GM12801 (cell line): Measurements from ENCODE around the gene PSMB1.

Source experiments
- TF ChIP-seq, protein P1 (sequence below): IDR thresholded peaks from one replicate; pipeline ENCODE4 v1.5.1; 2011; ENCODE audit warnings: control low read depth; ENCODE audit not compliant: insufficient read length; ENCODE audit errors: extremely low read depth

Gene PSMB1

DNA sequence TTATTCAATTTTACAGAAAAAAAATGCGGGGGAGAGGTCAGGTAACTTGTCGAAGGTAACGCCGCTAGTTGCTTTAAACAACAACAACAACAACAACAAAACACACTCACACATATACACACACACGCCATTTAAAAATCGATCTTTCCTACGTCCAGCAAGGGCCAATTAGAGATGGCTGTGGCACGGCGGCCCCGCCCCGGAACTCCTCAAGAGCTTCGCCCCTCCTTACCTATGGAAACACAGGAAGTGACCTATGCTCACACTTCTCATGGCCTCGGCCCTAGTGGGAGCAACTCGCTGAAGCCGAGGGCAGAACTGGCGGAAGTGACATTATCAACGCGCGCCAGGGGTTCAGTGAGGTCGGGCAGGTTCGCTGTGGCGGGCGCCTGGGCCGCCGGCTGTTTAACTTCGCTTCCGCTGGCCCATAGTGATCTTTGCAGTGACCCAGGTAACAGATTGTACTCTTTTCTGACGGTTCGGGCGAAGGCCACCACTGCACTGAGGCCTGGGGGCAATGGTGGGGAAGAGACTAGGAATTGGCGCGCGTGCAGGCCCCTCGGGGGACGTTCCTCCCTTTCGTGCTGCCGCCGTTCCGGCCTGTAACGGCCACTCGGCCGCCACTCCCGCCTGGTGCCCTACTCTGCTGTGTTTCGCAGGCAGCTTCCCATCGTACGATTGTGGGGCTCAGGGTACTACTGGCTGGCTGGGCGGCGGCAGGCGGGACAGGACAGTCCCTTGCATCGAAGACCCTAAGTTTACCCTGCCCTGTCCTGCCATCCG, 1.1 kb upstream of the PSMB1 start, which contains the start of gene TBP:
TSS of gene TBP (plus strand) at position 357 of the 783 bp plus-strand sequence. CDS start 2,661 bp downstream, outside the sequence.
- TF ChIP-seq, protein P1, sequence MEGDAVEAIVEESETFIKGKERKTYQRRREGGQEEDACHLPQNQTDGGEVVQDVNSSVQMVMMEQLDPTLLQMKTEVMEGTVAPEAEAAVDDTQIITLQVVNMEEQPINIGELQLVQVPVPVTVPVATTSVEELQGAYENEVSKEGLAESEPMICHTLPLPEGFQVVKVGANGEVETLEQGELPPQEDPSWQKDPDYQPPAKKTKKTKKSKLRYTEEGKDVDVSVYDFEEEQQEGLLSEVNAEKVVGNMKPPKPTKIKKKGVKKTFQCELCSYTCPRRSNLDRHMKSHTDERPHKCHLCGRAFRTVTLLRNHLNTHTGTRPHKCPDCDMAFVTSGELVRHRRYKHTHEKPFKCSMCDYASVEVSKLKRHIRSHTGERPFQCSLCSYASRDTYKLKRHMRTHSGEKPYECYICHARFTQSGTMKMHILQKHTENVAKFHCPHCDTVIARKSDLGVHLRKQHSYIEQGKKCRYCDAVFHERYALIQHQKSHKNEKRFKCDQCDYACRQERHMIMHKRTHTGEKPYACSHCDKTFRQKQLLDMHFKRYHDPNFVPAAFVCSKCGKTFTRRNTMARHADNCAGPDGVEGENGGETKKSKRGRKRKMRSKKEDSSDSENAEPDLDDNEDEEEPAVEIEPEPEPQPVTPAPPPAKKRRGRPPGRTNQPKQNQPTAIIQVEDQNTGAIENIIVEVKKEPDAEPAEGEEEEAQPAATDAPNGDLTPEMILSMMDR, result no peak

GRCh38 chr6:170553534-170554012, 466 bp upstream of the PSMB1 start:
- TF ChIP-seq, protein P1, result no peak

DNA sequence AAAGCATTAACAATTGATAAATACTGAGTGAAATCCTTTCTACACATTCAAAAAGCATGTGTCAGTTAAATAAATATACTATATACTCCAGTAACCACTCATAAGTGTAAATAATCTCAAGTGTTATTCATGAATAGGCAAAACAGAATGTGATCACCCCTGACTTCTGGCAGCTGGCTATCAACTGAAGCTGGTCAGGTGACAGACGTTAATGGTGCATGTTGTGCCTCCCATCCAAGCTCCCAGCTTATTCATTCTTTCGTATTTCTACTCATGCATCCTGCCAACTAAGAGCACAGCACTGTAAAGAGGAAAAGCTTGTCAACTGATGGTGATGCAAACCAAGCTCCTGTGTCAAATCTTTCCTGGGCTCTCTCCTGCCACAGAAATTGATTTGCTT, 7.7 kb downstream of the PSMB1 start:
- TF ChIP-seq, protein P1, result no peak

DNA sequence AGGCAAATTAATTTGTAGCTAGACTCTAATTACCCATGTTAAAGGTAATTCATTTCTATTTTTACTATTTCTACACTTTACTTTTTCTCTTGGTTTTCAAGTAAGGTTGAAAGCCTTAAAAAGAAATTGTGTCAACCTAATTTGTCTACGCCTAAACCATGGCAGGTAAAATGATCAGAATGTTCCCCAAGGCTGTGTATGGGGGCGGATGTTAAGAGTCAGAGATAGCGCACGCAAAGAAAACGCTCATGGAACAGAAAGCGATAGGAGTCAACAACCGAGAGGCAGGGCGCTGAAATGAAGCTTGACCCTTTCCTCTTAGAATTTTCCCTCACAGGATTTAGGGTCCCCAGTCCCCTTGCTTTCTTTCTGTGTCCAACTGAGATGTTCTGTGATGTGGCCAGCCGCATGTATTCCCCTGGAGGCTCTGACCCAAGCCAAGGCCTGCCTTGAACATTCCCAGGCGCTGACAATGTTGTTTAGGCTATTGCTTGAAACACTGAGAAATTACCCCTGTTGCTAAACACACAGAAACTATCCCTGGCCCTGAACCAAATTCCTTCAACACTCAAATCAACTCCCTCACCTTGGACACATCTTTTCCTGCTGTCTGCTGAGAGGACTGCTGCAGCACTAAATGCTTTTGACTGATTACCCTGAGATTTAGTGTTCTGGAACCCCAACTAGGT, 10.9 kb downstream of the PSMB1 start:
- TF ChIP-seq, protein P1, result no peak

DNA sequence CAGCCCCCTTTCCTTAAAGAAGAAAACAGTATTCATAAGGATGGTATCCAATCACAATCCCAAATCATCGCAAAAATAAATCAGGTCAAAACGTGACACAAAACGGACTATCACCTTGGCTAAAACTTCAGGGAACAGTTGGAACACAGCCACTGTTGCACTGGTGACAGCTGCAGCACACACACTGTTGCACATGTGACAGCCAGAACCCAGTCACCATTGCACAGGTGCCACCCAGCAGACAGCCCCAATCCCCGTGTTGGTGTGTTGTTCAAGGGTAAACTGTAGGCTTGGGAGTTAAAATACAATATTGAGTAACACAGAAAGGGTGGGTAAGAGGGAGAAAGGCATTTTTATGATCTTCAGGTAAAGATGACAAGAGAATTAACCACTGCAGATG, 15.8 kb downstream of the PSMB1 start:
- TF ChIP-seq, protein P1, result no peak

DNA sequence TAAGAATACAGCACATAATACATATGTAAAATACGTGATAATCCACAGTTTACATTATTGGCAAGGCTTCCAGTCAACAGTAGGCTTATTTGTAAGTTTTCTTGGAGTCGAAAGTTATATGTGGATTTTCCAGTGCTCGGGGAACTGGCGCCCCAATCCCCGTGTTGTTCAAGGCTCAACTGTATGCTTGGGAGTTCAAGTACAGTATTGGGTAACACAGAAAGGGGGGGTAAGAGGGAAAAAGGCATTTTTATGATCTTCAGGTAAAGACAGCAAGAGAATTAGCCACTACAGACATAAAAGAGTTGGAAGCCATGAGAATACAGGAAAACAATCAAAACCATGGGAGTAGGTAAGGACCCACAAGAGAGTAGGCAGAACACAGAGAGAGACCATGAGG, 16.4 kb downstream of the PSMB1 start:
- TF ChIP-seq, protein P1, result no peak

DNA sequence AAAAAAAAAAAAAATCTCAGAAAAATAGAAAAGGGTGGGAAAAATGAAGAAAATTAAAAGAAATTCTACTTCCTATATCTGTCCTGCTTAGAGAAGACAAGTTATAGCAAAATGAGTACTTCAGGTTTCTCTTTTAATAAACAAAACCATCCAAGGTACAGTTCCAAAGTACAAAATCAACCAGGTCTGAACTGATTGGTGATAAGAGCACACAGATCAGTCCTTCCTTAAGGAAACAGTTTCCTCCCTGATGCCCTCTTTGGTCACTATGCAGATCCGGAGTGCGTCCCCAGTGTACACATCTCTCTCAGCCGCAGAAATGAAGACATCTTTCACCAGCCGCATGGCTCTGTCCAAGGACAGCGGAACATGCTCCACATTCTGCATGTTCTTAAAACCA, 18.1 kb downstream of the PSMB1 start:
- TF ChIP-seq, protein P1, result no peak
